ENCODE data around the gene BAIAP2L1. TPM values are rescaled to one million over a fixed set of nuclear protein-coding genes. Genes with fewer than 3 reads are reported as not detected.
"Not testable (repeated sequence)": the region's sequence is repeated elsewhere in the genome, so short reads cannot be mapped to it uniquely, and the experiment has no call there.

Gene BAIAP2L1
- total RNA-seq = 10 to 100 TPM in 1 of 3 donors, 1 to 10 TPM in 2; 1.3 to 11.0 (median 8.5) TPM

DNA sequence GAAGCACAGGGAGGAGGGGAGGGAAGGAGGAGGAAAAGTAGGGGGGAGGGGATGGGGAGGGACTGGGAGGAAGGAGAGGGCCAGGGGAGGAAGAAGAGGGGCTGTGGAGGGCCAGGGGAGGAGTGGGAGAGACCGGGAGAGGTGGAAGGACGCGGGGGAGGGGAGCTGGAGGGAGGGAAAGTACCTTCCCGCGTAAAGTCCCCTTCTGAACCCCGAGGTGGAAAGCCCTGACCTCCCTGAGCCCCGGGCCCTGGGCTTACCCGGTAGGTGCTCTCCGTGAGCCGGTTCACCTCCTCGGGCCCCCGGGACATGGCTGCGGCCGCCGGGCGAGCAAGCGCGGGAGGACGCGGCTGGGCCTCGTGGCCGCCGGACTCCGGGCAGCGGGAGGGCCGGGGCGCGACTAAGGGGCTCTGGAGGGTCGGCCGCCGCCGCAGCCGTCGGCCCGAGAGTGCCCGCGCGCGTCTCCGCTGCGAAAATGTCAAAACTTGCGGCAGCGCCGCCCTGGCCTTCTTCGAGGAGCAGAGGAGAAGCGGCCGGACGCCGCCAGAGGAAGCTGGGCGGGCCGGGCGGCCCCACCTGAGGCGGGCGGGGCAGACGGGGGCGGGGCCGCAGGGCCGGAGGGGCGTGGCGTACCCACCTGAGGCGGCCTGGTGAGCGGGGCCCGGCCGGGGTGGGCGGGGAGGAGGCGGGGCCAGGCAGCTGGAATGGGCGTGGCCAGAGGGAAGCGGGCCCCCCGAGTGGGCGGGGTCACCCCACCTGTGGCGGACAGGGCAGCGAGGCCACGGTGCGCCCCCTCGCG lies at the start of gene BAIAP2L1:
BAIAP2L1 (minus strand) TSS at position 549 of the 799 bp plus-strand sequence; CDS start at position 311, 238 bp downstream.
- DNase-seq (ENCODE audit: low spot score in 2 of 2) = peak; percentile 91 to 96
- Histone ChIP-seq H3K4me3 (peak within 1 kb of the TSS; percentile 41 to 84 (median 79)), H3K27me3 (no peaks in the 10 kb centered on the region), H3K27ac (peak within 1 kb of the TSS; percentile 77 to 88), H3K4me1 (no peaks in the 10 kb centered on the region), H3K9me3 (no peaks in the 10 kb centered on the region), H3K36me3 (no peaks in the 10 kb centered on the region)
- intact Hi-C loops (cut with DNase I; ENCODE audit: low total_unique reads) = no loop called here
- peak in 1 of 3 donors; percentile 29 for TF ChIP-seq POLR2AphosphoS5 (IDR thresholded peaks at IDR 0.05)
- TF ChIP-seq, protein P1, sequence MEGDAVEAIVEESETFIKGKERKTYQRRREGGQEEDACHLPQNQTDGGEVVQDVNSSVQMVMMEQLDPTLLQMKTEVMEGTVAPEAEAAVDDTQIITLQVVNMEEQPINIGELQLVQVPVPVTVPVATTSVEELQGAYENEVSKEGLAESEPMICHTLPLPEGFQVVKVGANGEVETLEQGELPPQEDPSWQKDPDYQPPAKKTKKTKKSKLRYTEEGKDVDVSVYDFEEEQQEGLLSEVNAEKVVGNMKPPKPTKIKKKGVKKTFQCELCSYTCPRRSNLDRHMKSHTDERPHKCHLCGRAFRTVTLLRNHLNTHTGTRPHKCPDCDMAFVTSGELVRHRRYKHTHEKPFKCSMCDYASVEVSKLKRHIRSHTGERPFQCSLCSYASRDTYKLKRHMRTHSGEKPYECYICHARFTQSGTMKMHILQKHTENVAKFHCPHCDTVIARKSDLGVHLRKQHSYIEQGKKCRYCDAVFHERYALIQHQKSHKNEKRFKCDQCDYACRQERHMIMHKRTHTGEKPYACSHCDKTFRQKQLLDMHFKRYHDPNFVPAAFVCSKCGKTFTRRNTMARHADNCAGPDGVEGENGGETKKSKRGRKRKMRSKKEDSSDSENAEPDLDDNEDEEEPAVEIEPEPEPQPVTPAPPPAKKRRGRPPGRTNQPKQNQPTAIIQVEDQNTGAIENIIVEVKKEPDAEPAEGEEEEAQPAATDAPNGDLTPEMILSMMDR (IDR thresholded peaks at IDR 0.05) = no peak

GRCh38 chr7:98448766-98449165 lies 47.9 kb upstream of the BAIAP2L1 start:
- intact Hi-C loops (cut with DNase I; ENCODE audit: low total_unique reads) = no loop called here
- Histone ChIP-seq H3K4me3 (no peak overlapping the region), H3K4me1 (no peaks in the 10 kb centered on the region), H3K27me3 (no peaks in the 10 kb centered on the region), H3K36me3 (no peaks in the 10 kb centered on the region), H3K27ac (no peak overlapping the region), H3K9me3 (peaks cover 4 to 11% of the 10 kb centered on the region in 2 donors)
- no peak for DNase-seq (ENCODE audit: low spot score in 2 of 2)
- TF ChIP-seq POLR2A (IDR thresholded peaks at IDR 0.05) = no peak
- TF ChIP-seq, protein P1 (IDR thresholded peaks at IDR 0.05) = no peak
- no peak for TF ChIP-seq POLR2AphosphoS5 (IDR thresholded peaks at IDR 0.05)

- H3K27me3 ChIP-seq; H3K27ac ChIP-seq; DNase-seq (ENCODE audit: low spot score in 2 of 2); H3K4me1 ChIP-seq; intact Hi-C loops (cut with DNase I; ENCODE audit: low total_unique reads); H3K36me3 ChIP-seq; H3K4me3 ChIP-seq: not testable (repeated sequence)
- H3K9me3 ChIP-seq = peaks cover 5 to 15% of the 10 kb centered on the region in 2 donors
These were observed 40.1 kb upstream of the BAIAP2L1 start for GRCh38 chr7:98440992-98441391.

GRCh38 chr7:98439484-98439883 lies 38.6 kb upstream of the BAIAP2L1 start:
- H3K27ac ChIP-seq = no peak overlapping the region
- intact Hi-C loops (cut with DNase I; ENCODE audit: low total_unique reads) = loop anchor here (5.0 kb wide), 1 partner anchor 403 kb away; no protein-coding TSS in a partner anchor
- TF ChIP-seq POLR2AphosphoS5 (IDR thresholded peaks at IDR 0.05) (no peak), POLR2A (IDR thresholded peaks at IDR 0.05) (no peak)
- TF ChIP-seq, protein P1 (IDR thresholded peaks at IDR 0.05) = no peak
- no peak overlapping the region for H3K4me3 ChIP-seq
- peaks cover 5 to 15% of the 10 kb centered on the region in 2 donors for H3K9me3 ChIP-seq
- no peaks in the 10 kb centered on the region for H3K4me1 ChIP-seq
- H3K36me3 ChIP-seq = no peaks in the 10 kb centered on the region
- H3K27me3 ChIP-seq = no peaks in the 10 kb centered on the region
- DNase-seq (ENCODE audit: low spot score in 2 of 2) = no peak

DNA sequence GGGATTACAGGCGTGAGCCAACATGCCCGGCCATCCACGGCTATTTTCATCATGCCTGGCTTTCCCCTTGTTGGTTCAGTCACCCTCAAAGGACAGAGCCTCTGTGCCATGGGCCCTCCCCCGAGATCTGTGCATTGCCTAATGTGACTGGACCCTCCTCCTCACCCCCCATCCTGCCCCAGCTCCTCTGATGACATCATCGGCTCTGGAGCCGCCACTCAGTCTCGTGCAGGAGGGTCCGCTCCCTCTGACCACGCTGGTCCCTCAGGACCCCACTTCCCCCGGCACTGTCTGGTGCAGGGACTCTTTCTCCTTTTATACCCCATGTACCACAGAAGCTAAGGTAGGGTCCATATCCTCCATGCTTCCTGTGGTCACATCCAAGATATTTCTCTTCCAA lies 33.2 kb upstream of the BAIAP2L1 start:
- H3K27me3 ChIP-seq = no peaks in the 10 kb centered on the region
- no peak overlapping the region for H3K27ac ChIP-seq
- intact Hi-C loops (cut with DNase I; ENCODE audit: low total_unique reads) = no loop called here
- DNase-seq (ENCODE audit: low spot score in 2 of 2) = no peak
- no peak overlapping the region for H3K4me3 ChIP-seq
- H3K9me3 ChIP-seq = no peaks in the 10 kb centered on the region
- no peaks in the 10 kb centered on the region for H3K36me3 ChIP-seq
- TF ChIP-seq POLR2A (IDR thresholded peaks at IDR 0.05) (no peak), POLR2AphosphoS5 (IDR thresholded peaks at IDR 0.05) (no peak)
- TF ChIP-seq, protein P1 (IDR thresholded peaks at IDR 0.05) = no peak
- no peaks in the 10 kb centered on the region for H3K4me1 ChIP-seq
